Gastroesophageal sphincter (tissue), 4 donors: Measurements from ENCODE around the gene SPDYC. TPM values are rescaled to one million over a fixed set of nuclear protein-coding genes. Genes with fewer than 3 reads are reported as not detected.

Source experiments
- ATAC-seq: fragments of 150-250 bp; one replicate; pipeline ENCODE4 v1.9.1; 2016; ENCODE audit warnings: mild to moderate bottlenecking, moderate library complexity
- H3K27ac ChIP-seq, 4 donors: fragments of 200-600 bp; sonication (generic) in 3 of 4; 1 replicate in 3 of 4; 2 replicates in 1 of 4; pipeline ENCODE4 v1.5.1; 2016 to 2019
- H3K27me3 ChIP-seq: fragments of 200-600 bp; sonication (generic); one replicate; pipeline ENCODE4 v1.5.1; 2019
- H3K36me3 ChIP-seq, 2 donors: fragments of 200-600 bp; sonication (generic); one replicate each; pipeline ENCODE4 v1.5.1; 2019; ENCODE audit warnings: control low read depth in 1 of 2
- H3K4me1 ChIP-seq, 3 donors: fragments of 200-600 bp; sonication (generic); 1 replicate in 2 of 3; 2 replicates in 1 of 3; pipeline ENCODE4 v1.5.1; 2016 to 2019; ENCODE audit warnings: control low read depth in 2 of 3
- H3K4me3 ChIP-seq, 2 donors: fragments of 200-600 bp; sonication (generic); one replicate each; pipeline ENCODE4 v1.5.1; 2019; ENCODE audit warnings: mild to moderate bottlenecking in 1 of 2, moderate library complexity in 1 of 2
- H3K9me3 ChIP-seq, 3 donors: fragments of 200-600 bp; sonication (generic); one replicate each; pipeline ENCODE4 v1.5.1; 2017 to 2019; ENCODE audit warnings: control low read depth in 2 of 3
- EP300 ChIP-seq: sonication (generic); formaldehyde crosslinking; IDR thresholded peaks from one replicate; pipeline ENCODE4 v1.6.1; 2017; ENCODE audit warnings: antibody characterized with exemption, mild to moderate bottlenecking
- POLR2A ChIP-seq, 2 donors: fragments of 450-650 bp; IDR thresholded peaks; one replicate each; pipeline ENCODE4 v1.6.1; 2017; ENCODE audit warnings: antibody characterized with exemption in 2 of 2, mild to moderate bottlenecking in 2 of 2, moderate library complexity in 1 of 2
- POLR2AphosphoS5 ChIP-seq: sonication (generic); formaldehyde crosslinking; IDR thresholded peaks from one replicate; pipeline ENCODE4 v1.6.1; 2017; ENCODE audit warnings: antibody characterized with exemption
- WGBS, 2 donors: methylation state at CpG; one replicate each; pipeline ENCODE4 v1.1.5; 2018; ENCODE audit warnings: low coverage in 1 of 2; 5-methylcytosine and 5-hydroxymethylcytosine counted together
- total RNA-seq, 4 donors: library from RNA; depleted of rRNA; stranded (reverse); fragments of >200 nt; gene quantifications; one replicate each; pipeline ENCODE4 v1.1.0, GENCODE V29; 2016
- TF ChIP-seq, protein P1 (sequence below), 4 experiments: fragments of 200-600 bp in 2 of 4; fragments of 450-650 bp in 2 of 4; sonication (generic) in 1 of 4; IDR thresholded peaks; one replicate each; pipeline ENCODE4 v1.5.1; 2017 to 2019; ENCODE audit warnings: antibody characterized with exemption in 4 of 4, mild to moderate bottlenecking in 2 of 4, moderate library complexity in 2 of 4

The SPDYC gene
- total RNA-seq, 4 donors from 2014 or later: not detected

DNA sequence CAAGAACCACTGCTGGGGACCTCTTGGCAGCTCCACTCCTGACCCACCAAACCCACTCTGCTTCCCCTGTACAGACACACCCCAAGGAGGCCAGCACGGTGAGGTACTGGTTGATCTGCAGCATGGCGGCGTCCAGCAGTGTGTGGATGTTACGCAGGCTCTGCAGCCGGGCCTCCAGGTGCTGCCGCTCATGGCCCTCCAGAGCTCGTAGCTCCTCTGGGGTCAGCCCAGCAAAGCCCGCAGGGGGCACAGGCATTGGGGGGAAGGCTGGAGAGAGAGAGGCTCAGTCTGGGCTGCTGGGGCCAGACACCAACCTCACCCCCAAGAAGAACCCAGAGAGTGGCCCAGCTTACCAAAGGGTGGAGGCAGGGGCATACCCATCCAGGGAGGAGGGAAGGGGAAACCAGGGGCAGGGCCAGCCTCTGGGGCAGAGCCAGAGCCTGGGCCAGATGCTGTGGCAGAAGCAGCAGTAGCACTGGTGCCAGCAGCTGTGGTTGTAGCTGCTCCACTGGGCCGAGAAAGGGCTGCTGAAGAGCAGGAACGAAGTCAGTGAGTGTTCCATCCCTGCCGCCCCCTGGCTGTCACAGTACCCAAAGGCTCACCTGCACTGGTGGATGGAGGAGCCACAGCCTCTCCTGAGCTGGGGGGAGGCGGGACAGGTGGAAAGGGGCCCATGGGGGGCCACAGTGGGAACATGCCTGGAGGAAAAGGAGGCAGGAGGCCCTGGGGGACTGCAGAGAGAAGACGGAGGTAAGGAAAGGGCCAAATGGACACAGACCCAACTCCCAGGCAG is 40.2 kb upstream of the SPDYC start:
- no peak for TF ChIP-seq POLR2AphosphoS5
- Histone ChIP-seq H3K27me3 (no peaks in the 10 kb centered on the region), H3K4me1 (peaks cover 0 to 29% (median 11%) of the 10 kb centered on the region in 3 donors), H3K27ac (no peak overlapping the region), H3K4me3 (no peak overlapping the region), H3K36me3 (peaks cover 0 to 83% of the 10 kb centered on the region in 2 donors), H3K9me3 (no peaks in the 10 kb centered on the region)
- ATAC-seq: no peak
- 67% methylated on average over 1 of the region's 13 CpGs; no CpG with 5 or more reads in 1 of the 2 donors for WGBS, 2 donors

DNA sequence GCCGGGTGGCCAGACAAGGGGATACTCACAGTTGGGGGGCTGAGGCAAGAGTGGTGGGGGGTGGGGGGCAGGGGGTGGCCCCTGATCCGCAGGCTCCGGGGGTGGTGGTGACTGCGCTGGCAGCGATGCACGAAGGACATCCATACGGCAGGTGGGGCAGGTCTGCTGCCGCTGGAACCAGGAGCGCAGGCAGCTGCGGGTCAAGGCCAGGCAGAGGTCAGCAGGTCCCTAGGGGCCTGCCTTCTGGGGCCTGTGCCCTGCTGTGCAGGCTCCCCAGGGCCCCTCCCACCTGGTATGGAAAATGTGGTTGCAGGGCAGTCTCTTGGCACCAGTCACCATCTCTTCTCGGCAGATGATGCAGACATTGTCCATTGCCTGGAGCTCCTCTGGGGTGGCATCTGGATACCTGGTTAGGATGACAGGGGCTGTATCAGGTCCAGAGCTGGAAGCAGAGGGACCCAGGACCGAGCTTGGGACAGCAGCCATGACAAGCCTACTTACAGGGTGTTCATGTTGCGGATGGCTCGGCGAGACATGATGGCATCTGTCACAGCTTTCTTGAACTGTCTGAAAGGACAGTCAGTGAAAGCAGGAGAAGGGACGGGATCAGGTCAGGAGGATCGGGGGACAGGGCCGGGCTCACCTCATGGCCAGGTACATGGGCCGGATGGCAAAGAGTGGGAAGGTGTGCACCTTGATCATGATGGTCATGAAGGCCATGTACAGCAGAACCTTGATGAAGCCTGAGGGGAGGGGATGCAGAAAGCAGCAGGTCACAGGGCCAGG is 39.2 kb upstream of the SPDYC start:
- H3K27me3 ChIP-seq: no peaks in the 10 kb centered on the region
- peaks cover 0 to 36% (median 11%) of the 10 kb centered on the region in 3 donors for H3K4me1 ChIP-seq
- H3K36me3 ChIP-seq: peaks cover 0 to 73% of the 10 kb centered on the region in 2 donors
- TF ChIP-seq, protein P1, sequence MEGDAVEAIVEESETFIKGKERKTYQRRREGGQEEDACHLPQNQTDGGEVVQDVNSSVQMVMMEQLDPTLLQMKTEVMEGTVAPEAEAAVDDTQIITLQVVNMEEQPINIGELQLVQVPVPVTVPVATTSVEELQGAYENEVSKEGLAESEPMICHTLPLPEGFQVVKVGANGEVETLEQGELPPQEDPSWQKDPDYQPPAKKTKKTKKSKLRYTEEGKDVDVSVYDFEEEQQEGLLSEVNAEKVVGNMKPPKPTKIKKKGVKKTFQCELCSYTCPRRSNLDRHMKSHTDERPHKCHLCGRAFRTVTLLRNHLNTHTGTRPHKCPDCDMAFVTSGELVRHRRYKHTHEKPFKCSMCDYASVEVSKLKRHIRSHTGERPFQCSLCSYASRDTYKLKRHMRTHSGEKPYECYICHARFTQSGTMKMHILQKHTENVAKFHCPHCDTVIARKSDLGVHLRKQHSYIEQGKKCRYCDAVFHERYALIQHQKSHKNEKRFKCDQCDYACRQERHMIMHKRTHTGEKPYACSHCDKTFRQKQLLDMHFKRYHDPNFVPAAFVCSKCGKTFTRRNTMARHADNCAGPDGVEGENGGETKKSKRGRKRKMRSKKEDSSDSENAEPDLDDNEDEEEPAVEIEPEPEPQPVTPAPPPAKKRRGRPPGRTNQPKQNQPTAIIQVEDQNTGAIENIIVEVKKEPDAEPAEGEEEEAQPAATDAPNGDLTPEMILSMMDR (IDR thresholded peaks at IDR 0.05): no peak
- TF ChIP-seq POLR2A (IDR thresholded peaks at IDR 0.05) (no peak), EP300 (no peak), POLR2AphosphoS5 (no peak)
- H3K4me3 ChIP-seq: no peak overlapping the region
- no peaks in the 10 kb centered on the region for H3K9me3 ChIP-seq
- 75 to 82% methylated on average over 3 to 6 of the region's 19 CpGs for WGBS, 2 donors
- no peak for ATAC-seq
- no peak overlapping the region for H3K27ac ChIP-seq

DNA sequence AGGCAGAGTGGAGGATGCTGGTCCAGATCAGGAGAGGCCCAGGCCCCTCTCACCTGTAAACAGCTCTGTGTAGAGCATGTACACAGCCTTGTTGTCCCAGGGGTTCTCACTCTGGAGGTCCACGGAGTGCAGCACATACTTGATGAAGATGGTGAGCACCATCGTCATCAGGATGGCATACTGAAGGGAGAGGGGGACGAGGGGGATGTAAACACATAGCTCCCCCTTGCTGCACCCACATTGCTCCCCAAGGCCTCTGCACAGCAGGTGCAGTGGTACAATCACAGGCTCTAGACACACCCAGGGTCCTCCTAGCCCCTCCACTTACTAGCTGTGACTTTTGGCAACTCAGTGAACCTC is 38.6 kb upstream of the SPDYC start:
- WGBS, 2 donors: 57% methylated on average over 3 of the region's 3 CpGs; no CpG with 5 or more reads in 1 of the 2 donors
- TF ChIP-seq, protein P1 (IDR thresholded peaks at IDR 0.05): no peak
- TF ChIP-seq POLR2AphosphoS5: no peak
- TF ChIP-seq EP300: no peak
- TF ChIP-seq POLR2A (IDR thresholded peaks at IDR 0.05): no peak
- Histone ChIP-seq H3K27ac (no peak overlapping the region), H3K27me3 (no peaks in the 10 kb centered on the region), H3K4me1 (peaks cover 0 to 42% (median 11%) of the 10 kb centered on the region in 3 donors), H3K36me3 (peaks cover 0 to 67% of the 10 kb centered on the region in 2 donors), H3K9me3 (no peaks in the 10 kb centered on the region), H3K4me3 (no peak overlapping the region)
- no peak for ATAC-seq

GRCh38 chr11:65131895-65132237 is 38.2 kb upstream of the SPDYC start:
- Histone ChIP-seq H3K4me1 (peaks cover 0 to 43% (median 11%) of the 10 kb centered on the region in 3 donors), H3K36me3 (peaks cover 0 to 62% of the 10 kb centered on the region in 2 donors), H3K9me3 (no peaks in the 10 kb centered on the region), H3K27me3 (no peaks in the 10 kb centered on the region), H3K4me3 (no peak overlapping the region), H3K27ac (no peak overlapping the region)
- 56 to 77% methylated on average over 4 to 5 of the region's 6 CpGs for WGBS, 2 donors
- TF ChIP-seq, protein P1 (IDR thresholded peaks at IDR 0.05): no peak
- TF ChIP-seq EP300 (no peak), POLR2AphosphoS5 (no peak), POLR2A (IDR thresholded peaks at IDR 0.05) (no peak)
- no peak for ATAC-seq

DNA sequence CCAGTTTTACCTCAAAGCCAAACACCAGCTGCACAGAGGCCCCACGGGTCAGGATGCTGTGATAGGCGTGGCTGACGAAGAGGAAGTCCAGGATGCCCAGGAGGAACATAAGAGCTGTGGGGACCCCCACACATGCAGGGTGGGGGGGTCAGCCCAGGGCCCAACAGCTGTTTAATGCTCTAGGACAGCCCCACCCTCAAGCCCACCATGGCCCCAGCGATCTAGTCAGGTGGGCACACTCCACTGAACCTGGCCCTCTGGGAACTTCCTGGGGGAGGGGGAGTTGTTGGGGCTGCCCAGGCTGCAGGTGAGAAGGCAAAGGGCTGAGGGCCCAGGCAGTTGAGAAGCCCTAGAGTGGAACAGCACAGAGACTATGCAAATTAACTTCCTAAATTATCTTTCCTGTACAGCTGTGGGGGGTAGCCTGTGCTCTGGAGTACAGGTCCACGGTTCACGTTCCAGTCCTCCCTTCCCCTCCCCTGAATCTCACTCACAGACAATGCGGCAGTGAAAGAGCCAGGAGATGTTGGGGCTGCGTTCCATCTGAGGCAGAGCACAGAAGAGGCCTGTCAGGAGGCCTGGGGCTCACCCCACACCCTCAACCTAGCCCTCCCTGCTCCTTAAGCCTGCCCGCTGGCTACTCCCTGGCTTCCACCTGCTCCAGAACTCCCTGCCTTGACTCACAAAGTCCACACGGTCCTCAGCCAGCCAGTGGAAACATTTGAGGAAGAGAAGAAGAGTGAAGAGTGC is 37.6 kb upstream of the SPDYC start:
- Histone ChIP-seq H3K27me3 (no peaks in the 10 kb centered on the region), H3K9me3 (no peaks in the 10 kb centered on the region), H3K4me1 (peaks cover 0 to 43% (median 11%) of the 10 kb centered on the region in 3 donors), H3K27ac (peak overlapping the region in 2 of 4 donors; percentile 95 to 97), H3K4me3 (peak overlapping the region in 1 of 2 donors; percentile 84), H3K36me3 (peaks cover 0 to 57% of the 10 kb centered on the region in 2 donors)
- ATAC-seq: no peak
- 0 to 20% methylated on average over 1 of the region's 10 CpGs for WGBS, 2 donors
- TF ChIP-seq POLR2AphosphoS5 (no peak), EP300 (no peak), POLR2A (IDR thresholded peaks at IDR 0.05) (no peak)
- TF ChIP-seq, protein P1 (IDR thresholded peaks at IDR 0.05): no peak
